Left kidney (tissue), 2 donors: ENCODE results near the gene OTOP3. TPM values are rescaled to one million over a fixed set of nuclear protein-coding genes. Genes with fewer than 3 reads are reported as not detected.
A peak's percentile ranks its signal among the peaks of the same experiment; 100 is the strongest.
"Not testable (repeated sequence)": the region's sequence is repeated elsewhere in the genome, so short reads cannot be mapped to it uniquely, and the experiment has no call there.

Experiments used
- DNase-seq: peaks from one replicate; pipeline ENCODE4 v3.0.0-alpha.2; 2013
- polyA plus RNA-seq: library from polyadenylated mRNA; unstranded; fragments of 120-200 nt; gene quantifications from one replicate; pipeline ENCODE4 v1.2.1, GENCODE V29; 2013; ENCODE audit not compliant: insufficient read length

OTOP3 gene
- polyA plus RNA-seq, 1 donor = not detected

DNA sequence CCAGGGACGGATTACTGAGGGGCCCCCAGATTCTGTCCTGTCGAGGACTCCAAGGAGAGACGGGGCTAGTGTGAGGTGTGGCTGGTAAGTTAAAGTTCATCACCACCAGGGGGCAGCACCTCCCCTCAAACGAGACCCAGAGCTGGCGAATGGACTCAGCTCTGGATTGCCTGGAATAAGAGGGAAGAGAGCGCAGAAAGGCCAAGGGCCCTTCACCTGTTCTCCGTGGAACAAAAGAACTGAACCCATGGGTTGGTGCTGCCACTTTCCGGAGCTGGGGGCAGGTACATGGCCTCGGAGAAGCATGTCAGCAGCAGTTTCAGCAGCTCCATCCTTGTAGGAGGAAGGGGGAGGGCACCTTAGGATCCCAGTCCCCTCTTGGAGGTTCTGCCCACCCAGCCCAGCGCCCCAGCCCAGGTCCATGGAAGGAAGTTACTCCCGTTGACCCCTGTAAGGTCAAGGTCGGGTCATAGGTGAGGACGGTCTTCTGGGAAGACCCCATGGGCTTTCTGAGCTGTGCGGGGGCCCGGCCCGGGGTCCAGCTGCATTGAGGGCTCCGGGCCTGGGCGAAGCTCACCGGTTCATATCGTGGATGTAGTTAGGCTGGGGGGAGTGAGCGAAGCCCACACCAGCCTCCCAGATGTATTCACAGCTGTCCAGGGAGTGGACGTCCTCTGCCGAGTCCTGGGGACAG lies 26.1 kb downstream of the OTOP3 start:
- DNase-seq = peak; percentile 87

DNA sequence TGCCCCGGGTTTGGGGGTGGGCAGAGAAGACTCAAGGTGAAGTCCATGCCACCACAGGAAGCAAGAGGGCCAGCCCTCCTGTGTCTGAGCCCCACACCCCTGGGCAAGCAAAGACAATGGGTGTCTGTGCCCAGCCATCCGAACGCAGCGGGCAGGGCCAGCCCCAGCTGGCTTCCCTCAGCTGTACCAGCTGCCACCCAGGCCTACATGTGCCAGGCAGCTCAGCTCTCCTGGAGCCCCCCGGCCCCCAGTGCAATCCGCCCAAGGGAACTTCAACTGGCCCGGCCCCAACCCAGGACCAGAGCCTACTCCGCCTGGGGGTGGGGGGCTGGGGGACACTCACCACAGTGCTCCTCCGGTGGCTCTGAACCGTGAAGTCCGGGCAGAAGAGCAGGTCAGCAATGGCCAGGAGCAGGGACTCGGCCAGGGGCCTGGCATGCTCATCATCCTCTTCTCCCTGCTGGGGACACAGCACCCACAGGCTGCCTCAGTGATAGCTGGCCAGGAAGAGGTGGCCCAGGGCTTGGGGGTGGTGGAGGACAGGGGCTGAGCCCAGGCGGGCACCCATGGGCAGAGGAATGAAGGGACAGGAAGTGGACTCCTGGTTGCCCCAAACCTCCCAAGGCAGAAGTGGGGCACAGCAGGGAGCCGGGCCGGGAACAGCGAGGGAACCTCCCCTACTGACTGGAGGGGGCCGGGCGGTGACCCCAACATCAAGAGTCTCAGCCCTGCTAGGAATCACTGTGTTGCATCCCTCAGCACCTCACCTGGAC lies 27.1 kb downstream of the OTOP3 start:
- no peak for DNase-seq

DNA sequence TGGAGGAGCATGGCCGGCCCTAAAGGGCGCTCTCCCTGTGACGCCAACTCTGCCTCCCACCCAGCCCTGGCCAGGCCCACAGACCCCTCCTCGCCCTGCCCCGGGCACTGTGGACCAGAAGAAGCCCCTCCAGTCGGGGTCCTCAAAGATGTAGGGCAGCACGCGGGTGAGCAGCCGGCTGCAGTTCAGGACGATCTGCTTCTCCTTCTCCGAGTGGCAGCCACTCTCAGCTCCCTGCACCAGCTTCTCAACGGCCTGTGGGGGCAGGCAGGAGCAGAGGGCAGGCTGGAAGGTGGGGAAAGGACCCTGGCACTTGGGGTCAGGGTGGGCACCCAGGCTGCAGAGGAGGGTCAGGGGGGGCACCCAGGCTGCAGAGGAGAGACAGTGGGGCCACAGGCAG lies 28.0 kb downstream of the OTOP3 start:
- no peak for DNase-seq

DNA sequence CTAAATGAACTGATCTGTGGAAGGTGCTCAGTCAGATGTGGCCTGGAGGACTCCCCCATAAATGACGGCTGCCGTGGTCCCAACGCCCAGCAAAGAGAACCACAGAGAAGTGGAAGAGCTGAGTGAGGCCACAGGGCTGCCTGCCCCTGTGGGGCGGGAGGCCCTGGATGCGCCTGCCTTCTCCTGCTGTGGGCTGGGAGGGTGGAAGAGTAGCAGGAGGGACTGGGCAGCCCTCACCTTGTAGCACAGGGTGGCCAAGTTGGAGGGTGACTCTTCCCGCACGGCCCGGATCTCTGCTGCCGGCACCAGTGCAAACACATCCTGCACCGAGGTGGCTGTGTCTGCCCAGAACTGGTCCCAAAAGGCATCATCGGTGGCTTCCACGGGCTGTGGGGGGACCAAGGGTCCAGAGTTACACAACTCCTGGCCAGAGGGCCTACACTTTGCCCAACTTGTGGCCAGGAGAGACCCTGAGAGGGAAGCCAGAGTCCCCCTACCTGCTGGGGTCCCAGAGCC lies 28.6 kb downstream of the OTOP3 start:
- no peak for DNase-seq

DNA sequence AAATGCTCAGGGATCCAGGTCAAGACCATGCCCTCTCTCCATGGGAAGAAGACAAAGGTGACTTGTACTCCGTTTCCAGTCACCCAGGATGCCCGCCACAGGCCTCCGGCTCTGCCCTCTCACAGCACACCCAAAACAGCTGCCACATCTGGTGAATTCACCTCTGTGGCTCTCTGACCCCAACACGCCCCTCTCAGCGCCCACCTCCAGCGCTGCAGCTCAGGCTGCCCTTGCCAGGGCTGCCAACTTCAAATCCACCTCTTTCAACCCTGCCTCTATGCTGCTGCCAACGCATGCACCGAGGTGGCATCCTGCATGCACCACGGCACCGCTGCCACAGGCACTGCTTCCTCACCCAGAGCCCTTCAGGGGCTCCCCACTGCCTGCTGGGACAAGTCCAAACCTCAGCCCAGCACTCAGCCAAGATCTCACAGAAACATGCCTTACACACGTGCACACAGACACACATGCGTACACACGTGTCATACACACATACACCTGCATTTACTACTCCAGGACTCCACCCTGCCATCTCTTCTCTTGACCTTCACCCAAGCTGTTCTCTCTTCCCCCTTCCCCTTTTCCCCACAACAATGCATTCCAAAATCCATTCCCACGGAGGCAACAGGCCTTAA lies 29.4 kb downstream of the OTOP3 start:
- no peak for DNase-seq

DNA sequence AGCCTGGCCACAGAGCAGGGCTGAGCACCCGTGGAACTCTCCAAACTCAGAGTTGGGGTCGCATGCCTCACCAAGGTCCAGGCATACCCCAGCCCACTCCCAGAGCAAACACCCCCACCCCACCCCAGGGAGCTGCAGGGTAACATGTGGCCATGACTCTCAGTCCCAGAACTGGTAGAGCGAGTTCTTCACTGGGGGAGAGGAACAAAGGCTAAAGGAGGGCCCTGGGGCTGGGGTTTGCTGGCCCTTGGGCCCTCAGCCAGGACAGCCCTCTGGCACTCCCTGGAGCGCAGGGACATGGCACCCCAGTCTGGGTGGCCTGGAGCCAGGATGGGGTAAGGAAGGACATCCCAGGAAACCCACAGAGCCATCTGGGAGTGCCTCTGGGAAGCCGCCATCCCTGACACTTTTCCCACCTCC lies 32.7 kb downstream of the OTOP3 start:
- DNase-seq = no peak

DNA sequence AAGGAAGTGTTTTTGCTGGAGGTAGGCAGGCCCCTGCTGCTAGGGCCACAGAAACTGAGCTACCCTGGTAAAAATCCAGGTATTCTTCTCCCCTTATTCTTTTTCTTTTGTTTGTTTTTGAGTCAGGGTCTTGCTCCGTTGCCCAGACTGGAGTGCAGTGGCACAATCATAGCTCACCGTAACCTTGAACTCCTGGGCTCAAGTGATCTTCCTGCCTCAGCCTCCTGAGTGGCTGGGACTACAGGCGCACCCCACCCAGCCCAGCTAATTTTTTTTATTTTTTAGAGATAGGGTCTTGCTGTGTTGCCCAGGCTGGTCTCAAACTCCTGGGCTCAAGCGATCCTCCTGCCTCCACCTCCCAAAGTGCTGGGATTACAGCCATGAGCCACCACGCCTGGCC lies 33.8 kb downstream of the OTOP3 start:
- DNase-seq = not testable (repeated sequence)

DNA sequence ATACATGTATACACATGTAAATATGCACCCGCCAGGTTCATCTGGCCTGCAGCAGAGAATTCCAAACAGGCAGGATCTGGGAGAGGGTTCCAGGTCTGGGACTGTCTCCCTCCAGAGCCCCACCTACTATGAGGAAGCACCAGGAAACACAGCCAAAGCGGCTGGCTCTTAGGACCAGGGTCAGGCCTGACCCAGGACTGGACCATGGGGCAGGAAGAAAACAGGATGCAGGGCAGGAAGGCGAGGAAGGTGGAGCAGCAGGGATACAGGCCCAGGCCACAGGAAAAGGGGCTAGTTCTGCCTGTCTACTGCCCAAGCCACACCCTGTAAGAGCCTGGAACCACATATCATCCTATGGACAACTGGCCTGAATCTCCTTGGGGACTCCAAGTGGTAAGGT lies 34.7 kb downstream of the OTOP3 start:
- DNase-seq = no peak

DNA sequence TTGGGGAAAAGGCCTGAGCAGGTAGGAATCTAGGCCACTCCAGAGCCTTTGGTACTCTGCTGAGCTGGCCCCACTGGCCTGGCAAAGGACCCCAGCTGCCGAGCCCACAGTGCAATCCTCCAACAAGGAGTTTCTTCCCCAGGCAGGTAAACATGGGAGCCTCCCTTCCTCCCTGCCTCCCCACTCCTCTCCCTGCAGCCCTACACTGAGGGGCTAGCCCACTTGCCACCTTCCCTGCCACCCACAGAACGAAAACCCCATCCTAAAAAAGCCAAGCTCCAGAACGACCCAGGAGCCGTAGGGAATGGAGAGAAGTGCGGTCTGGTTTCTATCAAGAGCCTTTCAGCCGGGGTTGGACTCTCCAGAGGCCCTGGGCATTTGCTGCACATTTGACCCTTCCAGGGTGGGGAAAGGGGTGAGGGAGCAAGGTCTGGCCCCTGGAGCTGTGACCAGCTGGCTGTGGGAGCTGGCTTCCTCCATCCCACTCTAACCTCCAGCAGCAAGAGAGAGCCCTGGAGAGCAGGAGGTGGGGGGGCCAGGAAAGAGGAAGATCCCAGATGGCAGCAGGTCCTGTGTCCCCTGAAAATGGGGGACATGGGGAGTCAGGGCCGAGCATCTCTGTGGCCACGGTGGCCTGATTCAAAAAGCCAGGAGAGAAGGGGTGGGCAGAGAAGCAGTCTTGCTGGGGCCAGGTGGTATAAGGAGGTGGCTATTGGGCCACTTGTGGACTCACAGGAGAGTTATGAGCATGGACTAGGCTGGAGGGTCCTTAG lies 35.6 kb downstream of the OTOP3 start:
- no peak for DNase-seq

DNA sequence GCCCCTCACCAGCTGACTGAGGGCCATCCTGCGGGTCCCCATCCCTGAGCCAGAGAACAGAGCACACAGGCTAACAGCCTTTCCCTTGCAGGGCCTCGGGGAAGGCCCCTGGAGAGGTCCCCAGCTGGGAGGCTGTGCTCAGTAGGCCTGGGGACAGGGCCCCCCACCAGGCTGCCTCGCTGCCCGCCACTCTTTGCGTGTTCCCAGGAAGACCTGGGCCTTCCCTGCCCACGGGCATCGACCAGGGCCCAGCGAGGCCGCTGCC lies 36.1 kb downstream of the OTOP3 start:
- DNase-seq = no peak

DNA sequence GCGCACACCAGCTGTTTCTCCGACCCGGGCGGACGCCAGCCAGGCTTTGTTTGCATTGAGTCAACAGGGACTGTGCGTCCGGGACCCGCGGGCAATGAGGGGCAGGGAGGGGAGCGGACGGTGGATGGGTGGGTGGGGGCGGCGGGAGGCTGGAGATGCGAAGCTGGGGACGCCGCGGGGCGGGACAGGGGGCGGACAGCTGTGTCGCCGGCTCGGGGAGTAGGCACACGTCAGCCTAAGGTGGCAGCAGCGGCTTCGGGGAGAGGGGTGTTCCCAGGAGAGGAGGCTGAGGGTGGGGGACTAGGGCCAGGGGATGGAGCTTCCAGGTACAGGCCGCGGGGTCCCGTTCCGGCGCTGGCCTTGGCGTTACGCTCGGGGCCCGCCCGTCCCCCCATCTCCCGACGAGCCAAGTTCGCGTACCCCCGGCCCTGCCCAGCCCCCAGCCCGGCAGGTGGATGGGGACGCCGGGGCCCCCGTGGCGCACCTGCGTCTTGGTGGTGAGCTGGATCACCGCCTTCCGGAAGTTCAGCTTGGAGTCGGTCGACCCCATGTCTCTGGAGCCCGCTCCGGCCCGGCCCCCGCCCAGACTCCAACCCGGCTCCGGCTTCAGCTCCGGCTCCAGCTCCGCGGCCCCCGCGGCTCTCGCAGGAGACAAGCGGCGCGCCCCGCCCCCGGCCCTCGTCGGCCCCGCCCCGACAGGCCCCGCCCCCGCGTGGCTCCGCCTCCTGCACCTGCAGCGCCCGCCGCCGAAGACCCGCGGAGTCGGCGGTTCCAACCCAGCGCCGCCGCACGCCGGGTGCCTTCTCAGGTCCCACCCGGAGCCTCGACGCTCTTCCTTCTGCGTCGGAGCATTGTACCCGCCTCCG lies 36.6 kb downstream of the OTOP3 start, which contains the start of gene HID1:
TSS of gene HID1 (minus strand) at position 653 of the 866 bp plus-strand sequence. CDS start at position 550, 103 bp downstream.
- DNase-seq = peak; percentile 47

DNA sequence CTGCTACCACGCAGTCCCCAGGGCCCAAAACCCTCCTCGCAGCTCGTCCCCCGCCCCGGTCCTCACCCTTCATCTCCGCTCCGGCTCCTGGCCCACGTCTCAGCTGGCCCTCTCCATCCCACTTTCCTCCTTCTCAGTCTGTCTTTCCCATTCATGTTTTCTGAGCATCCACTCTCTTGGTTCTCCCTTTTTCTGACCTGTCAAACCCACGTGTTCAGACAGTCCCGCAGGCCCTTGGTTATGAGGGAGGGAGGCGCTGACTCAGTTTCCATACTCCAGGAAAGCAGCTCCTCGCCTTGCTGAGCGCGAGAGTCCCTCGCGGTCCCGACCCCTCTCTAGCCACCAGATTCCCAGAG lies 37.3 kb downstream of the OTOP3 start:
- DNase-seq = no peak

DNA sequence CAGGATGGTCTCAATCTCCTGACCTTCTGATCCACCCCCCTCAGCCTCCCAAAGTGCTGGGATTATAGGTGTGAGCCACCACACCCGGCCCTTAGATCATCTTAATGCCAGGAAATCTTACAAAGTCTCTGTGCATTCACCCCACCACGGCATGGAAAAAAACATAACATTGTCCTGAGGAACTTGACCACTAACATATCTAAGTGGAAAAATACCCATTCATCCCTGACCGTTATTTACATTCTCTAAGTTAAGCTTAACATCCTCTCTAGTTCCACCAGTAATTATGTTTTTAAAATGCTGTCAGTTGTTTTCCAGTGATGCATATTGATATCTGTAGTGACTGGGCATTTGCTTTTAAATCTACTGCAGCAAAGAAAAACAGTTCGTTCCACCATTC lies 40.2 kb downstream of the OTOP3 start:
- no peak for DNase-seq

DNA sequence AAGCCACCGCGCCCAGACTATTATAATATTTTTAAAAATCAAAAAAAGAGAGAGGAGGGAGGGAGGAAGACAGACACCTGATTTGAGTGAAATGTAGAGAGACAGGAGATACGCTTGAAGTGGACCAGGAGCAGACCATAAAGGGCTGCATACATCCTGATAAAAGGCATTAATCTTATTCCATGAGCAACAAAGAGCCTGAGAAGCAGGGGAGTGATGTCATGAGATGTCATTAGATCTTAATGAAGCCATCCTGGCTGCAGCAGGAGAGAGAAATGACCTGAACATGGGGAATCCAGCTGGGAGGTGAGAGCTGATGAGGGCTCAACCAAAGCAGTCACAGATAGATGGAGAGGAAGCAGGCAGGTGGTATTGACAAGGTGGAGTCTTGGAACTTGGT lies 42.1 kb downstream of the OTOP3 start:
- no peak for DNase-seq

DNA sequence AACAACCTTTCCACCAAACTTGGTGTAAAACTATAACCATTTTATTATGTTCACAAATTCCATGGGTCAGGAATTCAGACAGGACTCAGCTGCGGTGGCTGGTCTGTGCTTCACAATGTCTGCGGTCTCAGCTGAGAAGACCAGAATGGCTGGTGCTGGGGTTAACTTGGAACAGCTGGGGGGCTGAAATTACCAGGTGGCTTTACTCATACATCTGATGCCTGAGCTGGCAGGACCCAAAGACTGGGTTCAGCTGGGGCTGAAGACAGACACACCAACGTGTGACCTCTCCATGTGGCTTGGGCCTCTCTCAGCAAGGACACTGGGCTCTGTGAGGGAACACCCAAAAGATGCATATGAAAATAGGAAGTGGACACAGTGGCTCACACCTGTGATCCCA lies 42.5 kb downstream of the OTOP3 start:
- no peak for DNase-seq

DNA sequence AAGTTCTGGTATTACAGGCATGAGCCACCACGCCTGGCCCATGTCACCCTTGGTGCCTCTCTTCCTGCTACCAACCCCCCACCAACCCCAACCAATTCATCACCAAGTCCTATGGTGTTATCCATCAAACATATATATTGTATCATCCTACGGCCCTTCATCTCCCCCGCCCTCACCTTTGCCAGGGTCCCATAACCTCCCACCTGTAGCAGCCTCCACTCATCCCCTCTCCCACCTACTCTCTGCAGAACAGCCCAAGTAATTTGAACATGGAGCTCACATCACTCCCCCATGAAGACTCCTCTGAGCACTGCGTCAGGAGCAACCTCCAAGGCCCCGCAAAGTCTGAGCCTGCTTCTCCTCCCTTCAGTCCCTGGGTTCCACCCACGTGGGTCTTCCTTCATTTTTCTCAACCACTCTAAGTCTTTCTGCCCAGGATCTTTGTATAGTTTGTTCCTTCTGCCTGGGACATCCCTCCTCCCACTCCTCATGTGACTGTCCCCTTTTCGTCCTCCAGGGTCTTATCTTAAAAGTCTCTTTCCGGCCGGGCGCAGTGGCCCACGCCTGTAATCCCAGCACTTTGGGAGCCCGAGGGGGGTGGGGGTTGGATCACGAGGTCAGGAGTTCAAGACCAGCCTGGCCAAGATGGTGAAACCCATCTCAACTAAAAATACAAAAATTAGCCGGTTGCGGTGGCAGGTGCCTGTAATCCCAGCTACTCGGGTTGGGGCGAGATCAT lies 43.9 kb downstream of the OTOP3 start:
- no peak for DNase-seq

DNA sequence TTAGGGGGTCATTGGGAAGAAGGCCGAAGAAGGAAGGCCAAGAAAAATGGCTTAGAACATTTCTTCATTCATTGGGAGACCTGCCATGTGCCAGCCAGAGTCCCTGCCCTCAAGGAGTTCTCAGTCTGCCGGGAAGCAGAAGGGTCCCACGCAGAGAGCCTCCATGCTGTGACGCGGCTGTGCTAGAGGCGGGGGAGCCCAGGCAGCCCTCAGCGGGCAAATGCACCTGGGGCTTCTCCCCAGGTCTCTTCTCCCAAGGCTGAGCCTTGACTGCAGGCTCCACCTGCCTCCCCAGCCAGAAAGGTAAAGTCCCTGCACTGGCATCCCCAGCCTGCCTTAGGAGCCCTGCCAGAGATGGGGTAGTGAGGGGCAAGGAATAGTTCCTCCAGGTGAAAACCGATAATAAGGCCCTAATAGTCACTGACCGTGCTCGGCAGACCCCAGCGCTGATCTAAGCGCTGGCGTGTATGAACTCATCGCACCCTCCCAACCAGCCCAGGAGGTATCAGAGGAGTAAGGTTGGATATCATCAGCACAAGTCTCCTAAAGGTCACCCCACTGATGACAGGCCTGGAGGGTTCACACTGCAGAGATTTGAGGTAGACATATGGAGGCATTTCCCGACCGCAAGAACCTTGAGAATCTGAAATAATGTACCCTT lies 45.8 kb downstream of the OTOP3 start:
- no peak for DNase-seq

DNA sequence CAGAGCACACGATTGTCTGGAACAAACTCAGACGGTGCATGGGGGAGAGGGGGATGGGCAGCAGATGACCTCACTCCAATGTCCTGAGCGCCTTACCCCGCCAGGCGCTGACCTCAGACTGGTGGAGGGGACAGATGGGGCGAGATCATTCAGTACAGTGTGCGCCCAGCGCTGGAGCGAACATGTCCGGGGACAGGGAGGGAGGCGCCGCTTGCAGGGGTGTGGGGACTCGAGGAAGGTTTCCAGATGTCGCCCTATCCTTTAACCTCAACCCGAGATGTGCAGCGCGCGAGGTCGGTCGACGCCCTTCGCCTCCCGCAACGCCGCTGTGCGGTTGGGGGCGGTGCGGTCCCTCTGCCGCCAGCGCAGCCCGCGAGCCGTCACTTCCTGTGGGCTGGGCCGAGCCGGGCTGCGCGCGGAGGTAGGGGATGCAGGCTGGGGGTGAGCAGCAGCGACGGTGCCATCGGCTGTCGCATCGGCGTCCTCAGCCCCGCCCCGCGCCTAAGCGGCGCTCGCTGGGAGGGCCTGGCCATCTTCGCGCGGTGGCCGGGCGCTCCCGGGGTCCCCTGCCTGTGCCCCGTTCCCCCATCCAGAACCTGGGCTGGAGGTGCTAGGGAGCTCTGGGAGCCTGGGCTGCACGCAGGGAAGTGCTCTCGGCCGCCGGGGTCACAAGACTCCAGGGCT lies 46.4 kb downstream of the OTOP3 start:
- peak; percentile 68 for DNase-seq

DNA sequence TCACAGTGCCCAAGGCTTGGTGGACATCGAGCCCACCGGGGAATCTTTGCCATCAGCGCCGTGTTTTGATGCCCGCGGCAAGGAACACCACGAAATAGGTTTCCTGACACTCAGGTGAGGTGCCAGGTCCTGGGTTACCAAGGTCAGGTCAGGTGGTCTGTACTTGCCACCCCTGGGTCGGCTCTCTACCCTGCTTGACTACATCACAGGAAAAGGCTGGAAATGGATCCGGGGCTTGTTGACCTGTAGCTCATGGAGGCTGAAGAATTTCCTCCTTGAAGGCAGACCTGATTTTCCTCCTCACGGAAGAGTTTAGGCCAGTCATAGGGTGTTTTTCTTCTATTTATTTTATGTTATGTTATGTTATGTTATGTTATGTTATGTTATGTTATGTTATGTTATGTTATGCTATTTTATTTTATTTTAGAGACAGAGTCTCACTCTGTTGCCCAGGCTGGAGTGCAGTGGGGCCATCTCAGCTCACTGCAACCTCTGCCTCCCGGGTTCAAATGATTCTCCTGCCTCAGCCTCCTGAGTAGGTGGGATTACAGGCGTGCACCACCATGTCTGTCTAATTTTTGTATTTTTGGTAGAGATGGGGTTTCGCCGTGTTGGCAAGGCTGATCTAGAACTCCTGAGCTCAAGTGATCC lies 47.1 kb downstream of the OTOP3 start:
- DNase-seq = not testable (repeated sequence)
